WTC11 (cell line): Measurements from ENCODE around the gene VWC2. TPM values are rescaled to one million over a fixed set of nuclear protein-coding genes. Genes with fewer than 3 reads are reported as not detected.

Source experiments
- ATAC-seq: fragments of 200-7000 bp; cut with Tn5 transposase; 2 replicates; pipeline ENCODE4 v1.10.0; 2021; ENCODE audit warnings: mild to moderate bottlenecking, moderate library complexity
- CTCF ChIA-PET: fragments of 300-600 bp; sonication (Branson Sonifier 250); formaldehyde crosslinking; loops from one replicate; lab custom pipeline; 2021; ENCODE audit warnings: antibody characterized with exemption; lab: Charles Lee
- POLR2A ChIA-PET: fragments of 350-600 bp; sonication (Branson Sonifier 250); formaldehyde crosslinking; loops from one replicate; lab custom pipeline; 2021; ENCODE audit warnings: antibody characterized with exemption; lab: Charles Lee
- DNase-seq: peaks from one replicate; pipeline ENCODE4 v3.0.0; 2021; ENCODE audit warnings: low spot score
- H3K27ac Mint-ChIP-seq: 2 replicates; pipeline ENCODE4 v1.8.0; 2021; ENCODE audit warnings: mixed read lengths
- H3K27me3 Mint-ChIP-seq: 2 replicates; pipeline ENCODE4 v1.8.0; 2021; ENCODE audit warnings: low read depth, mild to moderate bottlenecking, moderate library complexity, mixed read lengths
- H3K36me3 Mint-ChIP-seq: 2 replicates; pipeline ENCODE4 v1.8.0; 2021; ENCODE audit warnings: mixed read lengths
- H3K4me1 Mint-ChIP-seq: 2 replicates; pipeline ENCODE4 v1.8.0; 2022; ENCODE audit warnings: mixed read lengths
- H3K4me3 Mint-ChIP-seq: 2 replicates; pipeline ENCODE4 v1.8.0; 2021; ENCODE audit warnings: mild to moderate bottlenecking, moderate library complexity, mixed read lengths
- H3K9me3 Mint-ChIP-seq: 2 replicates; pipeline ENCODE4 v1.8.0; 2021; ENCODE audit warnings: mixed read lengths
- CBFB ChIP-seq: sonication (generic); formaldehyde crosslinking; IDR thresholded peaks from 2 replicates; pipeline ENCODE4 v1.8.1; 2022; ENCODE audit warnings: mild to moderate bottlenecking, low read depth, missing genetic modification reagents
- CDX4 ChIP-seq: fragments of 250-450 bp; sonication (Bioruptor Pico); IDR thresholded peaks from 2 replicates; pipeline ENCODE4 v1.9.0; 2021; ENCODE audit warnings: moderate library complexity, mild to moderate bottlenecking, inconsistent platforms, borderline replicate concordance
- ELF4 ChIP-seq: sonication (generic); formaldehyde crosslinking; IDR thresholded peaks from 2 replicates; pipeline ENCODE4 v1.8.1; 2022; ENCODE audit warnings: low read depth, mild to moderate bottlenecking, moderate library complexity, missing genetic modification reagents
- ERG ChIP-seq: fragments of 250-450 bp; sonication (Bioruptor Pico); IDR thresholded peaks from 2 replicates; pipeline ENCODE4 v1.8.0; 2021; ENCODE audit warnings: mild to moderate bottlenecking
- ETV6 ChIP-seq: sonication (generic); formaldehyde crosslinking; IDR thresholded peaks from 2 replicates; pipeline ENCODE4 v1.8.1; 2022; ENCODE audit warnings: mild to moderate bottlenecking, missing genetic modification reagents
- FOXJ3 ChIP-seq: sonication (generic); formaldehyde crosslinking; IDR thresholded peaks from 2 replicates; pipeline ENCODE4 v1.9.0; 2021; ENCODE audit warnings: missing genetic modification reagents, mild to moderate bottlenecking, borderline replicate concordance
- GTF2I ChIP-seq: fragments of 250-450 bp; sonication (Bioruptor Pico); conservative IDR thresholded peaks from 2 replicates; pipeline ENCODE4 v1.4.0; 2021; ENCODE audit warnings: mild to moderate bottlenecking
- IRF2 ChIP-seq: sonication (generic); formaldehyde crosslinking; IDR thresholded peaks from 2 replicates; pipeline ENCODE4 v1.8.0; 2022; ENCODE audit warnings: low read depth, missing genetic modification reagents, borderline replicate concordance
- JUN ChIP-seq: sonication (generic); formaldehyde crosslinking; IDR thresholded peaks from 2 replicates; pipeline ENCODE4 v1.8.0; 2023; ENCODE audit warnings: mild to moderate bottlenecking, missing genetic modification reagents
- MLX ChIP-seq: sonication (generic); formaldehyde crosslinking; IDR thresholded peaks from 2 replicates; pipeline ENCODE4 v1.8.1; 2023; ENCODE audit warnings: mild to moderate bottlenecking, missing genetic modification reagents, moderate library complexity
- NFATC4 ChIP-seq: fragments of 250-450 bp; sonication (Bioruptor Pico); IDR thresholded peaks from 2 replicates; pipeline ENCODE4 v1.9.0; 2021; ENCODE audit warnings: mild to moderate bottlenecking
- NFE2L1 ChIP-seq: sonication (generic); formaldehyde crosslinking; IDR thresholded peaks from 2 replicates; pipeline ENCODE4 v1.8.1; 2023; ENCODE audit warnings: missing genetic modification reagents
- NFYB ChIP-seq: sonication (generic); formaldehyde crosslinking; conservative IDR thresholded peaks from 2 replicates; pipeline ENCODE4 v1.8.0; 2022; ENCODE audit warnings: low read depth, missing genetic modification reagents
- NR1H2 ChIP-seq: sonication (generic); formaldehyde crosslinking; IDR thresholded peaks from 2 replicates; pipeline ENCODE4 v1.9.0; 2021; ENCODE audit warnings: mild to moderate bottlenecking, moderate library complexity, missing genetic modification reagents
- SMAD3 ChIP-seq: sonication (generic); formaldehyde crosslinking; IDR thresholded peaks from 2 replicates; pipeline ENCODE4 v1.8.0; 2022; ENCODE audit warnings: missing genetic modification reagents, mild to moderate bottlenecking, borderline replicate concordance
- TEAD4 ChIP-seq: sonication (generic); formaldehyde crosslinking; IDR thresholded peaks from 2 replicates; pipeline ENCODE4 v1.8.0; 2022; ENCODE audit warnings: mild to moderate bottlenecking, missing genetic modification reagents
- ZBTB43 ChIP-seq: sonication (generic); formaldehyde crosslinking; IDR thresholded peaks from 2 replicates; pipeline ENCODE4 v1.8.1; 2023; ENCODE audit warnings: mild to moderate bottlenecking, missing genetic modification reagents
- ZNF263 ChIP-seq: sonication (generic); formaldehyde crosslinking; IDR thresholded peaks from 2 replicates; pipeline ENCODE4 v1.8.1; 2022; ENCODE audit warnings: low read depth, mild to moderate bottlenecking, moderate library complexity, missing genetic modification reagents
- ZNF416 ChIP-seq: fragments of 250-450 bp; sonication (Bioruptor Pico); IDR thresholded peaks from 2 replicates; pipeline ENCODE4 v1.9.0; 2021; ENCODE audit warnings: mild to moderate bottlenecking, inconsistent platforms
- ZNF423 ChIP-seq: fragments of 250-450 bp; sonication (Bioruptor Pico); IDR thresholded peaks from 2 replicates; pipeline ENCODE4 v2.1.2; 2022; ENCODE audit warnings: mild to moderate bottlenecking, moderate library complexity
- total RNA-seq: library from RNA; stranded (reverse); gene quantifications from 3 replicates; pipeline ENCODE4 v1.2.3, GENCODE V29; 2021
- TF ChIP-seq, protein P1 (sequence below): sonication (generic); formaldehyde crosslinking; IDR thresholded peaks from 2 replicates; pipeline ENCODE4 v1.8.0; 2022; ENCODE audit warnings: mild to moderate bottlenecking, missing genetic modification reagents
- TF ChIP-seq, protein P2 (sequence below): fragments of 250-450 bp; sonication (Bioruptor Pico); IDR thresholded peaks from 2 replicates; pipeline ENCODE4 v1.9.0; 2021; ENCODE audit warnings: mild to moderate bottlenecking
- TF ChIP-seq, protein P3 (sequence below): sonication (generic); formaldehyde crosslinking; IDR thresholded peaks from 2 replicates; pipeline ENCODE4 v1.8.1; 2022; ENCODE audit warnings: low read depth, mild to moderate bottlenecking, moderate library complexity, missing genetic modification reagents, borderline replicate concordance

VWC2 gene
- total RNA-seq, 1 experiment from 2014 or later = 0.79 TPM

DNA sequence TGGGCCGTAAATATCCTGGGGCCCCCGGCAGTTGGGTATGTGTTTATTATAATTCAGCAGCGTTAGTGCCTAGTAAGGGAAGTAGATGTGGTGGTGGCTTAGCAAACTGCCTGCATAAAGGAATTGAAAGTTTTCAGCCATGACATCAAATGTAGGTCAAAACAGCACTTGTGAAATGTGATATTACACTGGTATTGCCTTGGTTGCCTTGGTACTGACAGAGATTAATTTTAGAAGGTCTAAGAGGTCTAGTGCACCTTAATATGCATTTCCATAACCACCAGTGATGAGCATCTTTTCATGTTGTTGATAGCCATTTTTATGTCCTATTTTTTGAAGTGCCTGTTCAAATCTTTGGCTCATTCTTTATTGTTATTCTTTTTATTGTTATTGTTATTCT is 50.1 kb downstream of the VWC2 start:
- TF ChIP-seq ZNF416 (CRISPR knock-in tag) (no peak), NFYB (CRISPR knock-in tag) (no peak), ELF4 (no peak), FOXJ3 (CRISPR knock-in tag) (no peak), ERG (no peak), ZNF263 (no peak), GTF2I (no peak), ZBTB43 (CRISPR knock-in tag) (no peak), CDX4 (CRISPR knock-in tag) (no peak)
- TF ChIP-seq, protein P1, sequence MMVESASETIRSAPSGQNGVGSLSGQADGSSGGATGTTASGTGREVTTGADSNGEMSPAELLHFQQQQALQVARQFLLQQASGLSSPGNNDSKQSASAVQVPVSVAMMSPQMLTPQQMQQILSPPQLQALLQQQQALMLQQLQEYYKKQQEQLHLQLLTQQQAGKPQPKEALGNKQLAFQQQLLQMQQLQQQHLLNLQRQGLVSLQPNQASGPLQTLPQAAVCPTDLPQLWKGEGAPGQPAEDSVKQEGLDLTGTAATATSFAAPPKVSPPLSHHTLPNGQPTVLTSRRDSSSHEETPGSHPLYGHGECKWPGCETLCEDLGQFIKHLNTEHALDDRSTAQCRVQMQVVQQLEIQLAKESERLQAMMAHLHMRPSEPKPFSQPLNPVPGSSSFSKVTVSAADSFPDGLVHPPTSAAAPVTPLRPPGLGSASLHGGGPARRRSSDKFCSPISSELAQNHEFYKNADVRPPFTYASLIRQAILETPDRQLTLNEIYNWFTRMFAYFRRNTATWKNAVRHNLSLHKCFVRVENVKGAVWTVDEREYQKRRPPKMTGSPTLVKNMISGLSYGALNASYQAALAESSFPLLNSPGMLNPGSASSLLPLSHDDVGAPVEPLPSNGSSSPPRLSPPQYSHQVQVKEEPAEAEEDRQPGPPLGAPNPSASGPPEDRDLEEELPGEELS (CRISPR knock-in tag) = no peak
- Mint-ChIP-seq H3K4me1 (peaks cover 32% of the 10 kb centered on the region), H3K27ac (no peak overlapping the region), H3K36me3 (no peaks in the 10 kb centered on the region), H3K9me3 (no peaks in the 10 kb centered on the region), H3K4me3 (no peak overlapping the region), H3K27me3 (no peaks in the 10 kb centered on the region; the same call in 1 of the 2 replicates)
- POLR2A ChIA-PET = no interaction called here
- CTCF ChIA-PET = no interaction called here
- DNase-seq (no peak), ATAC-seq (no peak)

DNA sequence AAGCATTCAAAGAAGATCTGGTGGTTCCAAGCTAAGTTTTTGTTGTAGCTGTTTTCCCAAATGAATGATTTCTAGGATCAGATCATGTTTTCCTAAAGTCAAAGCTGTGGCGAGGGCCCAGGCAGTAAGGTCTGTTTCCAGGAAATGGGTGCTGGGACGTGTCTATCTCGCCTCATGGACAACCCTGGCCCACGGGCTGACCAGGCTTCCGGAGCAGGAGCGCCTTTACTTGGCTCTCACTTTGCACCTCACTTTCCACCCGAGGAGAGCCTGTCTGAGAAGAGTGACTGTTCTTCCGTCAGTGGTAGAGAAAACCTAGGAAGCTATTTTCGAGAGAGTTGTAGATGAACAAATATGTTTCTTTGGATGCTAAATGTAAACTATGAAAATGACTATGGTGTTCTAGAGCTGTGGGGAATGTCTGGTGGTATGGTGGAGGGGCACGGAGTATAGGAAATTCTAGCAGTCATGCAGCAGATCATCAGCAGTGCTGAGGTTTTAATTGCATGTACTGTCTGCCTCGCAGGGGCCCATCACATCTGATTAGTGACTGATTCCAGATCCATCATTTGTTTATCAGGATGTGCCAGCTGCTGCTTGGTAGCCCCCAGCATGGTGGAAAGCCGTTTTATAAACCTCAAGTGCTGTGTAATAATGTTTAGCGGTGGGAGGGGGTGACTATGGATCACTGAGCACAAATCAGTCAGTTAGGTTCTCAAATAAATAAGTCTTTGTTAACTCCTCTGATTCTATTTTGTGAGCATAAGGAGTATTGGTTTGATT is 66.6 kb downstream of the VWC2 start:
- Mint-ChIP-seq H3K4me3 (no peak overlapping the region), H3K9me3 (no peaks in the 10 kb centered on the region), H3K27ac (no peak overlapping the region), H3K36me3 (no peaks in the 10 kb centered on the region), H3K27me3 (no peaks in the 10 kb centered on the region), H3K4me1 (no peaks in the 10 kb centered on the region; the same call in 1 of the 2 replicates)
- CTCF ChIA-PET = no interaction called here
- ATAC-seq = no peak
- POLR2A ChIA-PET = interaction anchor here (0.7 kb wide), 1 partner anchor 1869 kb away, joined by 3 read pairs; no protein-coding TSS in a partner anchor
- DNase-seq = no peak
- TF ChIP-seq, protein P2, sequence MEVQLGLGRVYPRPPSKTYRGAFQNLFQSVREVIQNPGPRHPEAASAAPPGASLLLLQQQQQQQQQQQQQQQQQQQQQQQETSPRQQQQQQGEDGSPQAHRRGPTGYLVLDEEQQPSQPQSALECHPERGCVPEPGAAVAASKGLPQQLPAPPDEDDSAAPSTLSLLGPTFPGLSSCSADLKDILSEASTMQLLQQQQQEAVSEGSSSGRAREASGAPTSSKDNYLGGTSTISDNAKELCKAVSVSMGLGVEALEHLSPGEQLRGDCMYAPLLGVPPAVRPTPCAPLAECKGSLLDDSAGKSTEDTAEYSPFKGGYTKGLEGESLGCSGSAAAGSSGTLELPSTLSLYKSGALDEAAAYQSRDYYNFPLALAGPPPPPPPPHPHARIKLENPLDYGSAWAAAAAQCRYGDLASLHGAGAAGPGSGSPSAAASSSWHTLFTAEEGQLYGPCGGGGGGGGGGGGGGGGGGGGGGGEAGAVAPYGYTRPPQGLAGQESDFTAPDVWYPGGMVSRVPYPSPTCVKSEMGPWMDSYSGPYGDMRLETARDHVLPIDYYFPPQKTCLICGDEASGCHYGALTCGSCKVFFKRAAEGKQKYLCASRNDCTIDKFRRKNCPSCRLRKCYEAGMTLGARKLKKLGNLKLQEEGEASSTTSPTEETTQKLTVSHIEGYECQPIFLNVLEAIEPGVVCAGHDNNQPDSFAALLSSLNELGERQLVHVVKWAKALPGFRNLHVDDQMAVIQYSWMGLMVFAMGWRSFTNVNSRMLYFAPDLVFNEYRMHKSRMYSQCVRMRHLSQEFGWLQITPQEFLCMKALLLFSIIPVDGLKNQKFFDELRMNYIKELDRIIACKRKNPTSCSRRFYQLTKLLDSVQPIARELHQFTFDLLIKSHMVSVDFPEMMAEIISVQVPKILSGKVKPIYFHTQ = no peak
- no peak for TF ChIP-seq NFATC4
- TF ChIP-seq ZNF263 = no peak
- no peak for TF ChIP-seq MLX
- TF ChIP-seq ZNF423 (CRISPR knock-in tag) = no peak
- no peak for TF ChIP-seq JUN
- no peak for TF ChIP-seq NR1H2 (CRISPR knock-in tag)
- TF ChIP-seq CBFB = no peak
- TF ChIP-seq IRF2 (CRISPR knock-in tag) = no peak
- TF ChIP-seq NFYB (CRISPR knock-in tag) = no peak
- no peak for TF ChIP-seq TEAD4 (CRISPR knock-in tag)
- TF ChIP-seq NFE2L1 (CRISPR knock-in tag) = no peak
- TF ChIP-seq SMAD3 (CRISPR knock-in tag) = no peak
- no peak for TF ChIP-seq ETV6 (CRISPR knock-in tag)
- TF ChIP-seq, protein P3, sequence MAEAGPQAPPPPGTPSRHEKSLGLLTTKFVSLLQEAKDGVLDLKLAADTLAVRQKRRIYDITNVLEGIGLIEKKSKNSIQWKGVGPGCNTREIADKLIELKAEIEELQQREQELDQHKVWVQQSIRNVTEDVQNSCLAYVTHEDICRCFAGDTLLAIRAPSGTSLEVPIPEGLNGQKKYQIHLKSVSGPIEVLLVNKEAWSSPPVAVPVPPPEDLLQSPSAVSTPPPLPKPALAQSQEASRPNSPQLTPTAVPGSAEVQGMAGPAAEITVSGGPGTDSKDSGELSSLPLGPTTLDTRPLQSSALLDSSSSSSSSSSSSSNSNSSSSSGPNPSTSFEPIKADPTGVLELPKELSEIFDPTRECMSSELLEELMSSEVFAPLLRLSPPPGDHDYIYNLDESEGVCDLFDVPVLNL (CRISPR knock-in tag) = no peak
